Activated T-helper 1 cell treated with anti-CD3 and anti-CD28 coated beads, Interleukin-12 subunit alpha, Interleukin-12 subunit beta, Interleukin-2, Interleukin-4 antibody, amounts not matched to agents 30 ng/mL and 10 ng/mL and 1 ng/mL, durations not matched to agents 14 hours and 24 hours and 36 hours (primary cell): ENCODE measurements around the gene HDAC10. TPM values are rescaled to one million over a fixed set of nuclear protein-coding genes. Genes with fewer than 3 reads are reported as not detected.

ENCODE experiments used
- DNase-seq: peaks from one replicate; pipeline ENCODE4 v3.0.0; 2021; ENCODE audit warnings: low spot score
- H3K27ac Mint-ChIP-seq: one replicate; pipeline ENCODE4 v1.8.0; 2021; ENCODE audit warnings: mild to moderate bottlenecking, mixed read lengths
- H3K27me3 Mint-ChIP-seq: one replicate; pipeline ENCODE4 v1.8.0; 2022; ENCODE audit warnings: mild to moderate bottlenecking, moderate library complexity, mixed read lengths; ENCODE audit not compliant: insufficient read depth
- H3K36me3 Mint-ChIP-seq: one replicate; pipeline ENCODE4 v1.8.0; 2021; ENCODE audit warnings: low read depth, mixed read lengths
- H3K4me1 Mint-ChIP-seq: one replicate; pipeline ENCODE4 v1.8.0; 2021; ENCODE audit warnings: low read depth, mixed read lengths
- H3K4me3 Mint-ChIP-seq: one replicate; pipeline ENCODE4 v1.8.0; 2021; ENCODE audit warnings: mild to moderate bottlenecking, moderate library complexity, mixed read lengths
- H3K9me3 Mint-ChIP-seq: one replicate; pipeline ENCODE4 v1.8.0; 2021; ENCODE audit warnings: mixed read lengths
- intact Hi-C: fragments of 100-400 bp; cut with micrococcal nuclease; formaldehyde crosslinking; loops from one replicate; pipeline ENCODE4 v1.15.1; 2024
- total RNA-seq: library from RNA; stranded (reverse); gene quantifications from 2 replicates; pipeline ENCODE4 v1.2.3, GENCODE V29; 2022

Gene HDAC10, protein sequence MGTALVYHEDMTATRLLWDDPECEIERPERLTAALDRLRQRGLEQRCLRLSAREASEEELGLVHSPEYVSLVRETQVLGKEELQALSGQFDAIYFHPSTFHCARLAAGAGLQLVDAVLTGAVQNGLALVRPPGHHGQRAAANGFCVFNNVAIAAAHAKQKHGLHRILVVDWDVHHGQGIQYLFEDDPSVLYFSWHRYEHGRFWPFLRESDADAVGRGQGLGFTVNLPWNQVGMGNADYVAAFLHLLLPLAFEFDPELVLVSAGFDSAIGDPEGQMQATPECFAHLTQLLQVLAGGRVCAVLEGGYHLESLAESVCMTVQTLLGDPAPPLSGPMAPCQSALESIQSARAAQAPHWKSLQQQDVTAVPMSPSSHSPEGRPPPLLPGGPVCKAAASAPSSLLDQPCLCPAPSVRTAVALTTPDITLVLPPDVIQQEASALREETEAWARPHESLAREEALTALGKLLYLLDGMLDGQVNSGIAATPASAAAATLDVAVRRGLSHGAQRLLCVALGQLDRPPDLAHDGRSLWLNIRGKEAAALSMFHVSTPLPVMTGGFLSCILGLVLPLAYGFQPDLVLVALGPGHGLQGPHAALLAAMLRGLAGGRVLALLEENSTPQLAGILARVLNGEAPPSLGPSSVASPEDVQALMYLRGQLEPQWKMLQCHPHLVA
- 67.4 and 68.1 TPM in 2 replicates for total RNA-seq

GRCh38 chr22:50250555-50251476, at the start of gene HDAC10:
Gene HDAC10 (minus strand): TSS chr22:50251265. CDS start chr22:50251032, 233 bp downstream.
- intact Hi-C loops: loop anchor here (1.0 to 2.0 kb wide), 2 partner anchors 19 to 370 kb away; partner anchors contain the start of gene MAPK11
- no peaks in the 10 kb centered on the region for H3K9me3 Mint-ChIP-seq
- peak; percentile 84 for DNase-seq

GRCh38 chr22:50300620-50301257, 49.7 kb upstream of the HDAC10 start:
- H3K27me3 Mint-ChIP-seq: peaks cover 9% of the 10 kb centered on the region
- DNase-seq: no peak
- no peak overlapping the region for H3K4me3 Mint-ChIP-seq
- no peaks in the 10 kb centered on the region for H3K36me3 Mint-ChIP-seq
- H3K4me1 Mint-ChIP-seq: no peaks in the 10 kb centered on the region
- H3K27ac Mint-ChIP-seq: no peak overlapping the region
- intact Hi-C loops: no loop called here
- no peaks in the 10 kb centered on the region for H3K9me3 Mint-ChIP-seq

More at GRCh38 chr22:50250555-50251476, at the start of gene HDAC10:
- peaks cover 5% of the 10 kb centered on the region for H3K4me1 Mint-ChIP-seq
- no peaks in the 10 kb centered on the region for H3K27me3 Mint-ChIP-seq
- H3K36me3 Mint-ChIP-seq: peaks cover 7% of the 10 kb centered on the region
- peak within 1 kb of the TSS; percentile 83 for H3K27ac Mint-ChIP-seq
- H3K4me3 Mint-ChIP-seq: peak within 1 kb of the TSS; percentile 85

DNA sequence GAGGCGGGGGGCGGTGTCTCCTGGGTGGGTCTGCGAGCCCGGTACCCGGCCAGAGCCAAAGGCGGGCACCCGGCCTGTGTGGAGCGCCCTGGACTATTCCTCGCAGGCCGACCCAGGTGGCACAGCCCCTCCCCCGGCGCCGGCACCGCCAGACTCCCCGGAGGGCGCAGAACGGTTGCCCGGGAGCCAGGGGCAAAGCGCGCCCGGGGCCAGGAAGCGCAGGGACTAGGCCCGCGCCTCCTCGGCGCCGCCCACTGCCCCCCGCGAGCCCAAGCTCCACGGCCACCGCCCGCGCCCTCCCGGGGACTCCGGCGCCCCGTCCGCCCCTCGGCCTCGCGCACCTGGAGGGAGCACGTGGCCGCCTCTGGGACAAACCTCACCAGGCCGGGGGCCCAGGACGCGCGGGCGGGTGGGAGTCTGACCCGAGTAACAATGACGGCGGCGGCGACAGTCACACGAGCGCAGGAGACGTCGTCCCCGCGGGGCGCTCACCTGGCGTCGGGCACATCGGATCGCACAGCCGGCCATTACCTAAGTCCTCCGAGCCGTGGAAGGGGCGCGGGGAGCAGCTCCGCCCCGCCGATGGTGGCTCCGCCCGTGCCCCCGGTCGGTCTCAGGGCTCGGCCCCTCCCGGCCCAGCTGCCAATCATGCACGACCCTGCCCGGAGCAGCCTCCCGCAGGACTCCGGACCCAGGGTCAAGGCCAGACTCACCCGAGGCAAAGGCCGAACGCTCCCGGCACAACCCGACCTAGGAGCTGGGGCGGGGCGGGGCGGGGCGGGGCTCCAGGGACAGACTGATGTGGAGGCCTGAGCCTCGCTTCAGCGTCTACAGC, 48.9 kb upstream of the HDAC10 start:
- H3K36me3 Mint-ChIP-seq: no peaks in the 10 kb centered on the region
- H3K27me3 Mint-ChIP-seq: peaks cover 6% of the 10 kb centered on the region
- H3K9me3 Mint-ChIP-seq: no peaks in the 10 kb centered on the region
- DNase-seq: no peak
- intact Hi-C loops: no loop called here
- no peaks in the 10 kb centered on the region for H3K4me1 Mint-ChIP-seq
- no peak overlapping the region for H3K27ac Mint-ChIP-seq
- no peak overlapping the region for H3K4me3 Mint-ChIP-seq

GRCh38 chr22:50298937-50299784, 48.1 kb upstream of the HDAC10 start:
- no peak overlapping the region for H3K4me3 Mint-ChIP-seq
- intact Hi-C loops: no loop called here
- no peak overlapping the region for H3K27ac Mint-ChIP-seq
- peaks cover 8% of the 10 kb centered on the region for H3K27me3 Mint-ChIP-seq
- no peaks in the 10 kb centered on the region for H3K36me3 Mint-ChIP-seq
- no peaks in the 10 kb centered on the region for H3K4me1 Mint-ChIP-seq
- no peak for DNase-seq
- H3K9me3 Mint-ChIP-seq: no peaks in the 10 kb centered on the region

- no peaks in the 10 kb centered on the region for H3K36me3 Mint-ChIP-seq
- no peak for DNase-seq
- H3K27me3 Mint-ChIP-seq: peaks cover 8% of the 10 kb centered on the region
- H3K4me1 Mint-ChIP-seq: no peaks in the 10 kb centered on the region
- intact Hi-C loops: no loop called here
- no peaks in the 10 kb centered on the region for H3K9me3 Mint-ChIP-seq
- H3K4me3 Mint-ChIP-seq: no peak overlapping the region
- no peak overlapping the region for H3K27ac Mint-ChIP-seq
Measured at GRCh38 chr22:50298266-50298637, 47.2 kb upstream of the HDAC10 start.

- H3K4me1 Mint-ChIP-seq: peaks cover 3% of the 10 kb centered on the region
- no peaks in the 10 kb centered on the region for H3K36me3 Mint-ChIP-seq
- no peak overlapping the region for H3K27ac Mint-ChIP-seq
- intact Hi-C loops: no loop called here
- H3K27me3 Mint-ChIP-seq: peaks cover 11% of the 10 kb centered on the region
- H3K4me3 Mint-ChIP-seq: no peak overlapping the region
- H3K9me3 Mint-ChIP-seq: no peaks in the 10 kb centered on the region
- no peak for DNase-seq
Measured at GRCh38 chr22:50297510-50298265, 46.6 kb upstream of the HDAC10 start.

GRCh38 chr22:50296658-50297490, 45.8 kb upstream of the HDAC10 start:
- DNase-seq: no peak
- Mint-ChIP-seq H3K4me3 (no peak overlapping the region), H3K4me1 (peaks cover 6% of the 10 kb centered on the region), H3K36me3 (peaks cover 2% of the 10 kb centered on the region), H3K27me3 (peaks cover 15% of the 10 kb centered on the region), H3K27ac (no peak overlapping the region), H3K9me3 (no peaks in the 10 kb centered on the region)
- intact Hi-C loops: no loop called here

- Mint-ChIP-seq H3K27me3 (peaks cover 15% of the 10 kb centered on the region), H3K4me3 (no peak overlapping the region), H3K27ac (no peak overlapping the region), H3K4me1 (peaks cover 6% of the 10 kb centered on the region), H3K36me3 (peaks cover 2% of the 10 kb centered on the region), H3K9me3 (no peaks in the 10 kb centered on the region)
- DNase-seq: no peak
- intact Hi-C loops: no loop called here
Measured at GRCh38 chr22:50294319-50294656, 43.2 kb upstream of the HDAC10 start.

- intact Hi-C loops: no loop called here
- H3K9me3 Mint-ChIP-seq: no peaks in the 10 kb centered on the region
- DNase-seq: no peak
- H3K36me3 Mint-ChIP-seq: peaks cover 2% of the 10 kb centered on the region
- peaks cover 12% of the 10 kb centered on the region for H3K27me3 Mint-ChIP-seq
- H3K4me1 Mint-ChIP-seq: peaks cover 6% of the 10 kb centered on the region
- no peak overlapping the region for H3K27ac Mint-ChIP-seq
- no peak overlapping the region for H3K4me3 Mint-ChIP-seq
Measured at GRCh38 chr22:50293441-50294318, 42.6 kb upstream of the HDAC10 start.
